DMS53 treated with DMSO at 0.1 percent for 48 hours (cell line): Measurements from ENCODE around the gene TCAF1.
"Not testable (repeated sequence)": the region's sequence is repeated elsewhere in the genome, so short reads cannot be mapped to it uniquely, and the experiment has no call there.

ENCODE experiments used
- DNase-seq: peaks from one replicate; lab custom pipeline; 2025; ENCODE audit not compliant: unreplicated experiment; lab: John Stamatoyannopoulos, UW

The TCAF1 gene

GRCh38 chr7:143855443-143855842, 46.5 kb downstream of the TCAF1 start:
- not testable (repeated sequence) for DNase-seq

- no peak for DNase-seq
Observed at GRCh38 chr7:143850682-143851081, 51.3 kb downstream of the TCAF1 start.

- no peak for DNase-seq
Observed at GRCh38 chr7:143849785-143850479, 52.0 kb downstream of the TCAF1 start.

- DNase-seq = no peak
Observed at GRCh38 chr7:143848192-143848591, 53.8 kb downstream of the TCAF1 start.

- no peak for DNase-seq
Observed at GRCh38 chr7:143846692-143847091, 55.3 kb downstream of the TCAF1 start.

- not testable (repeated sequence) for DNase-seq
Observed at GRCh38 chr7:143841696-143842095, 60.3 kb downstream of the TCAF1 start.

GRCh38 chr7:143840062-143840461, 61.9 kb downstream of the TCAF1 start:
- not testable (repeated sequence) for DNase-seq

- not testable (repeated sequence) for DNase-seq
Observed at GRCh38 chr7:143837223-143837622, 64.8 kb downstream of the TCAF1 start.

- peak; percentile 57 for DNase-seq
Observed at GRCh38 chr7:143836622-143837021, 65.4 kb downstream of the TCAF1 start.

- DNase-seq = not testable (repeated sequence)
Observed at GRCh38 chr7:143836088-143836487, 65.9 kb downstream of the TCAF1 start.

- not testable (repeated sequence) for DNase-seq
Observed at GRCh38 chr7:143826578-143826977, 75.4 kb downstream of the TCAF1 start.

- DNase-seq = not testable (repeated sequence)
Observed at GRCh38 chr7:143824295-143825135, 77.5 kb downstream of the TCAF1 start.

- DNase-seq = not testable (repeated sequence)
Observed at GRCh38 chr7:143823634-143824294, 78.2 kb downstream of the TCAF1 start.

GRCh38 chr7:143821392-143822277, 80.3 kb downstream of the TCAF1 start:
- not testable (repeated sequence) for DNase-seq

GRCh38 chr7:143817873-143818272, 84.1 kb downstream of the TCAF1 start:
- DNase-seq = not testable (repeated sequence)

- not testable (repeated sequence) for DNase-seq
Observed at GRCh38 chr7:143816471-143817133, 85.4 kb downstream of the TCAF1 start.

GRCh38 chr7:143810639-143811038, 91.3 kb downstream of the TCAF1 start:
- DNase-seq = not testable (repeated sequence)

- DNase-seq = not testable (repeated sequence)
Observed at GRCh38 chr7:143806664-143807071, 95.3 kb downstream of the TCAF1 start.
